Stimulated activated CD8-positive, alpha-beta memory T cell treated with anti-CD3 and anti-CD28 coated beads, Interleukin-4, amount 100 ng/mL, for 48 hours (primary cell): ENCODE results near the gene IFRD2.

Experiments
- DNase-seq: peaks from one replicate; pipeline ENCODE4 v3.0.0-alpha.2; 2020

IFRD2 gene

GRCh38 chr3:50292159-50293078, at the start of gene IFRD2:
IFRD2 (minus strand) TSS chr3:50292429; CDS start chr3:50292274, 155 bp downstream.
- peak; percentile 95 for DNase-seq

GRCh38 chr3:50341537-50341936, 49.3 kb upstream of the IFRD2 start:
- DNase-seq = no peak

GRCh38 chr3:50340448-50341329, 48.5 kb upstream of the IFRD2 start, which contains the start of gene RASSF1:
RASSF1 (minus strand) TSS chr3:50340836; CDS start chr3:50340805, 31 bp downstream.
- peak; percentile 82 for DNase-seq

- no peak for DNase-seq
Observed at GRCh38 chr3:50340147-50340447, 47.9 kb upstream of the IFRD2 start.

- DNase-seq = no peak
Observed at GRCh38 chr3:50339485-50340146, 47.4 kb upstream of the IFRD2 start.

GRCh38 chr3:50338965-50339364, 46.7 kb upstream of the IFRD2 start:
- DNase-seq = no peak

GRCh38 chr3:50337175-50337861, 45.1 kb upstream of the IFRD2 start:
- peak; percentile 98 for DNase-seq

GRCh38 chr3:50336452-50337174, 44.4 kb upstream of the IFRD2 start:
- no peak for DNase-seq

GRCh38 chr3:50334339-50335075, 42.3 kb upstream of the IFRD2 start:
- DNase-seq = no peak

- no peak for DNase-seq
Observed at GRCh38 chr3:50333744-50334328, 41.6 kb upstream of the IFRD2 start.

- DNase-seq = no peak
Observed at GRCh38 chr3:50331364-50331907, 39.2 kb upstream of the IFRD2 start.

GRCh38 chr3:50330330-50330729, 38.1 kb upstream of the IFRD2 start:
- no peak for DNase-seq

GRCh38 chr3:50327943-50328691, 35.9 kb upstream of the IFRD2 start, which contains the start of gene TUSC2:
TUSC2 (minus strand) TSS chr3:50328223; CDS start chr3:50328099, 124 bp downstream.
- DNase-seq = peak; percentile 97

GRCh38 chr3:50327129-50327528, 34.9 kb upstream of the IFRD2 start:
- DNase-seq = no peak

GRCh38 chr3:50326182-50326541, 33.9 kb upstream of the IFRD2 start:
- no peak for DNase-seq

GRCh38 chr3:50325497-50326181, 33.4 kb upstream of the IFRD2 start:
- no peak for DNase-seq

- DNase-seq = no peak
Observed at GRCh38 chr3:50325113-50325480, 32.9 kb upstream of the IFRD2 start.

- peak; percentile 82 for DNase-seq
Observed at GRCh38 chr3:50324351-50325112, 32.3 kb upstream of the IFRD2 start.
